Endothelial cell of umbilical vein (primary cell): ENCODE measurements around the gene UBE4B. TPM values are rescaled to one million over a fixed set of nuclear protein-coding genes. Genes with fewer than 3 reads are reported as not detected.

Experiments used
- BruUV-seq: library from RNA; stranded (reverse); fragments of 400-500 nt; replicated peaks from 2 replicates; lab custom pipeline; 2021; lab: Mats Ljungman, UMichigan
- CTCF ChIA-PET: fragments of 300-600, 350-600 bp; sonication (Branson Sonifier 250); formaldehyde crosslinking; loops from one replicate; lab custom pipeline; 2021; ENCODE audit warnings: antibody characterized with exemption, inconsistent platforms; lab: Charles Lee
- POLR2A ChIA-PET: fragments of 300-600, 350-600 bp; sonication (Branson Sonifier 250); formaldehyde crosslinking; loops from one replicate; lab custom pipeline; 2021; ENCODE audit warnings: antibody characterized with exemption, inconsistent platforms; lab: Charles Lee
- DNase-seq: peaks from one replicate; pipeline ENCODE4 v3.0.0-alpha.2; 2011; ENCODE audit warnings: low read depth, low spot score
- FAIRE-seq: peaks from 2 replicates; lab custom pipeline; 2011; peaks lifted over from hg19 to GRCh38; lab: Jason Lieb, UNC
- H2AFZ ChIP-seq: 2 replicates; pipeline ENCODE4 v1.6.0; 2012; ENCODE audit warnings: low read depth, low read length, control low read depth, inconsistent platforms
- H3K27ac ChIP-seq: 2 replicates; pipeline ENCODE4 v1.5.1; 2011; ENCODE audit warnings: low read depth, mild to moderate bottlenecking, control low read depth, low read length, moderate library complexity; ENCODE audit not compliant: insufficient read depth
- H3K27me3 ChIP-seq, 2 experiments: 2 replicates each; pipeline versions ENCODE4 v1.6.0 to v1.6.1; 2011; ENCODE audit warnings: low read length in 2 of 2, mixed read lengths in 1 of 2; ENCODE audit not compliant: control insufficient read depth in 2 of 2, insufficient read depth in 2 of 2
- H3K36me3 ChIP-seq, 2 experiments: 2 replicates in 1 of 2; 3 replicates in 1 of 2; pipeline ENCODE4 v1.5.1; 2011; ENCODE audit warnings: low read length in 2 of 2, mild to moderate bottlenecking in 1 of 2, moderate library complexity in 1 of 2; ENCODE audit not compliant: control insufficient read depth in 2 of 2, insufficient read depth in 2 of 2; ENCODE audit errors: extremely low read depth in 1 of 2
- H3K4me1 ChIP-seq: 3 replicates; pipeline ENCODE4 v1.5.1; 2011; ENCODE audit warnings: mild to moderate bottlenecking, low read length; ENCODE audit not compliant: control insufficient read depth, insufficient read depth; ENCODE audit errors: extremely low read depth
- H3K4me2 ChIP-seq: 2 replicates; pipeline ENCODE4 v1.6.1; 2011; ENCODE audit warnings: low read length, control low read depth, mixed read lengths; ENCODE audit not compliant: insufficient read depth
- H3K4me3 ChIP-seq, 3 experiments: fragments of 200-600 bp in 1 of 3; sonication (generic), shearing (Covaris generic) in 1 of 3; replicated peaks in 1 of 3; 2 replicates each; pipeline ENCODE4 v1.5.1; 2011 to 2016; ENCODE audit warnings: control low read depth in 3 of 3, low read length in 3 of 3, mild to moderate bottlenecking in 2 of 3, inconsistent platforms in 1 of 3, low read depth in 1 of 3, moderate library complexity in 1 of 3; ENCODE audit not compliant: insufficient read depth in 1 of 3
- H3K79me2 ChIP-seq: 2 replicates; pipeline ENCODE4 v1.6.0; 2012; ENCODE audit warnings: low read length, inconsistent platforms; ENCODE audit not compliant: control insufficient read depth, insufficient read depth
- H3K9ac ChIP-seq: replicated peaks from 2 replicates; pipeline ENCODE3; 2011; ENCODE audit warnings: low read length, control low read depth; ENCODE audit not compliant: insufficient read depth; ENCODE audit errors: extremely low read depth
- H3K9me1 ChIP-seq: replicated peaks from 3 replicates; pipeline ENCODE4 v1.6.0; 2011; ENCODE audit warnings: mild to moderate bottlenecking, low read length; ENCODE audit not compliant: control insufficient read depth, insufficient read depth; ENCODE audit errors: extremely low read depth
- H3K9me3 ChIP-seq: replicated peaks from 2 replicates; pipeline ENCODE4 v1.5.1; 2012; ENCODE audit warnings: low read length, inconsistent platforms; ENCODE audit not compliant: control insufficient read depth, insufficient read depth
- H4K20me1 ChIP-seq: replicated peaks from 2 replicates; pipeline ENCODE3; 2011; ENCODE audit warnings: mild to moderate bottlenecking, low read length; ENCODE audit not compliant: control insufficient read depth, insufficient read depth; ENCODE audit errors: extremely low read depth
- EZH2 ChIP-seq: IDR thresholded peaks from 2 replicates; pipeline ENCODE4 v1.6.1; 2012; ENCODE audit warnings: borderline replicate concordance, low read depth, mild to moderate bottlenecking, moderate library complexity, low read length, inconsistent platforms; ENCODE audit not compliant: severe bottlenecking
- MYC ChIP-seq: IDR thresholded peaks from one replicate; pipeline ENCODE4 v1.6.1; 2011; ENCODE audit warnings: mild to moderate bottlenecking, low read depth, low read length
- POLR2A ChIP-seq: IDR thresholded peaks from 2 replicates; pipeline ENCODE4 v1.6.1; 2012; ENCODE audit warnings: low read depth, mild to moderate bottlenecking, control low read depth, low read length
- POLR2AphosphoS5 ChIP-seq: IDR thresholded peaks from 2 replicates; pipeline ENCODE4 v1.6.1; 2012; ENCODE audit warnings: low read depth, mild to moderate bottlenecking, control low read depth, low read length, moderate library complexity; ENCODE audit not compliant: insufficient read depth
- dilution Hi-C: fragments of 300-500 bp; cut with MboI; formaldehyde crosslinking; loops from one replicate; pipeline ENCODE4 v1.15.0; 2019; ENCODE audit warnings: low sequenced_read_pairs; ENCODE audit not compliant: extremely low pct_ligation_motif_present
- intact Hi-C: fragments of 100-400 bp; cut with micrococcal nuclease; formaldehyde crosslinking; loops from one replicate; pipeline ENCODE4 v1.10.0; 2022
- polyA plus RNA-seq, 4 experiments: library from polyadenylated mRNA; depleted of rRNA in 3 of 4; stranded (reverse) in 3 of 4; unstranded in 1 of 4; fragments of >200 nt; gene quantifications; 2 replicates each; pipeline versions ENCODE4 v1.2.1 to v1.2.3, GENCODE V29; 2011 to 2012; ENCODE audit warnings: missing spikeins in 1 of 4
- total RNA-seq: library from RNA; stranded (reverse); gene quantifications from 2 replicates; pipeline ENCODE4 v1.2.3, GENCODE V29; 2021
- TF ChIP-seq, protein P1 (sequence below): IDR thresholded peaks from 2 replicates; pipeline ENCODE4 v1.6.1; 2011; ENCODE audit not compliant: insufficient read depth, insufficient read length
- TF ChIP-seq, protein P2 (sequence below), 2 donors: IDR thresholded peaks; 1 replicate in 1 of 2; 2 replicates in 1 of 2; pipeline ENCODE4 v1.5.1; 2011; ENCODE audit warnings: low read length in 2 of 2, mild to moderate bottlenecking in 2 of 2, moderate library complexity in 2 of 2, control low read depth in 1 of 2, inconsistent platforms in 1 of 2, low read depth in 1 of 2; ENCODE audit not compliant: insufficient read depth in 1 of 2; ENCODE audit errors: extremely low read depth in 1 of 2

The UBE4B gene
- total and polyA plus RNA-seq, 2 donors (not counting 3 experiments of a cell fraction or from before 2014, with no cell fraction given): 17.8 to 54.5 TPM

DNA sequence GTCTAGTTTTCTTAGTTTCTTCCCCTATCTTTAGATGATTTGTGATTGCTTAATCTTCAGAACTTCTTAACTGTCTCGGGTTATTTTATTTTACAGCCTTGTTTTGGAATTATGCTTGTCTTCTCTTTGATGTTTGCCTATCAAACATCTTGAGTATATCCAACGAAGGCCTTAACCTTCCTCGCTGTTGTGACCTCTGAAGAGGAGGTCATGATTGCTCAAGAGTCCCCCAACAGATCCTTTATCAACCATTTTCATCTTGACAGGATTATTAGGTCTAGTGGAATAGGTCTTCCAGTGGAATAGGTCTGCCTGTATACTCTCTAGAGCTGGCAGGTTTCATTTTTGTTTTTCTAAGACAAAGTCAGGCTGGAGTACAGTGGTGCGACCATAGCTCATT is 45.7 kb downstream of the UBE4B start:
- Histone ChIP-seq H3K9me1 (no peaks in the 10 kb centered on the region), H3K4me2 (no peak overlapping the region), H3K36me3 (no peaks in the 10 kb centered on the region), H3K27me3 (no peaks in the 10 kb centered on the region), H3K9ac (no peak overlapping the region), H3K27ac (no peak overlapping the region), H3K4me3 (no peak overlapping the region), H3K9me3 (no peaks in the 10 kb centered on the region), H3K4me1 (peaks cover 4% of the 10 kb centered on the region), H3K79me2 (peaks cover 6% of the 10 kb centered on the region), H4K20me1 (no peaks in the 10 kb centered on the region), H2AFZ (no peak overlapping the region)
- no peak for FAIRE-seq
- BruUV-seq: no TSS peak
- POLR2A ChIA-PET: no interaction called here
- TF ChIP-seq POLR2AphosphoS5 (no peak), EZH2 (no peak), POLR2A (no peak), MYC (no peak)
- TF ChIP-seq, protein P1, sequence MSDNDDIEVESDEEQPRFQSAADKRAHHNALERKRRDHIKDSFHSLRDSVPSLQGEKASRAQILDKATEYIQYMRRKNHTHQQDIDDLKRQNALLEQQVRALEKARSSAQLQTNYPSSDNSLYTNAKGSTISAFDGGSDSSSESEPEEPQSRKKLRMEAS: no peak
- TF ChIP-seq, protein P2, sequence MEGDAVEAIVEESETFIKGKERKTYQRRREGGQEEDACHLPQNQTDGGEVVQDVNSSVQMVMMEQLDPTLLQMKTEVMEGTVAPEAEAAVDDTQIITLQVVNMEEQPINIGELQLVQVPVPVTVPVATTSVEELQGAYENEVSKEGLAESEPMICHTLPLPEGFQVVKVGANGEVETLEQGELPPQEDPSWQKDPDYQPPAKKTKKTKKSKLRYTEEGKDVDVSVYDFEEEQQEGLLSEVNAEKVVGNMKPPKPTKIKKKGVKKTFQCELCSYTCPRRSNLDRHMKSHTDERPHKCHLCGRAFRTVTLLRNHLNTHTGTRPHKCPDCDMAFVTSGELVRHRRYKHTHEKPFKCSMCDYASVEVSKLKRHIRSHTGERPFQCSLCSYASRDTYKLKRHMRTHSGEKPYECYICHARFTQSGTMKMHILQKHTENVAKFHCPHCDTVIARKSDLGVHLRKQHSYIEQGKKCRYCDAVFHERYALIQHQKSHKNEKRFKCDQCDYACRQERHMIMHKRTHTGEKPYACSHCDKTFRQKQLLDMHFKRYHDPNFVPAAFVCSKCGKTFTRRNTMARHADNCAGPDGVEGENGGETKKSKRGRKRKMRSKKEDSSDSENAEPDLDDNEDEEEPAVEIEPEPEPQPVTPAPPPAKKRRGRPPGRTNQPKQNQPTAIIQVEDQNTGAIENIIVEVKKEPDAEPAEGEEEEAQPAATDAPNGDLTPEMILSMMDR (IDR thresholded peaks at IDR 0.05; ENCODE audit: extremely low read depth in 1 of 2, insufficient read depth in 1 of 2, low read depth in 1 of 2, low read length in 2 of 2): no peak
- no peak for DNase-seq
- CTCF ChIA-PET: interaction anchor here (0.9 kb wide), 1 partner anchor 128 kb away, joined by 3 read pairs; no protein-coding TSS in a partner anchor
- intact Hi-C loops (no loop called here), dilution Hi-C loops (no loop called here)
